GM11168 (cell line): ENCODE results near the gene SBNO2.

Experiments used
- in situ Hi-C: fragments of 300-500 bp; cut with MboI; formaldehyde crosslinking; loops from one replicate; pipeline ENCODE4 v1.12.0; 2022; ENCODE audit warnings: low sequenced_read_pairs; ENCODE audit not compliant: unreplicated experiment

The SBNO2 gene

GRCh38 chr19:1082928-1083816 is 90.9 kb downstream of the SBNO2 start:
- in situ Hi-C loops: no loop called here

GRCh38 chr19:1082165-1082927 is 91.7 kb downstream of the SBNO2 start:
- in situ Hi-C loops: no loop called here

DNA sequence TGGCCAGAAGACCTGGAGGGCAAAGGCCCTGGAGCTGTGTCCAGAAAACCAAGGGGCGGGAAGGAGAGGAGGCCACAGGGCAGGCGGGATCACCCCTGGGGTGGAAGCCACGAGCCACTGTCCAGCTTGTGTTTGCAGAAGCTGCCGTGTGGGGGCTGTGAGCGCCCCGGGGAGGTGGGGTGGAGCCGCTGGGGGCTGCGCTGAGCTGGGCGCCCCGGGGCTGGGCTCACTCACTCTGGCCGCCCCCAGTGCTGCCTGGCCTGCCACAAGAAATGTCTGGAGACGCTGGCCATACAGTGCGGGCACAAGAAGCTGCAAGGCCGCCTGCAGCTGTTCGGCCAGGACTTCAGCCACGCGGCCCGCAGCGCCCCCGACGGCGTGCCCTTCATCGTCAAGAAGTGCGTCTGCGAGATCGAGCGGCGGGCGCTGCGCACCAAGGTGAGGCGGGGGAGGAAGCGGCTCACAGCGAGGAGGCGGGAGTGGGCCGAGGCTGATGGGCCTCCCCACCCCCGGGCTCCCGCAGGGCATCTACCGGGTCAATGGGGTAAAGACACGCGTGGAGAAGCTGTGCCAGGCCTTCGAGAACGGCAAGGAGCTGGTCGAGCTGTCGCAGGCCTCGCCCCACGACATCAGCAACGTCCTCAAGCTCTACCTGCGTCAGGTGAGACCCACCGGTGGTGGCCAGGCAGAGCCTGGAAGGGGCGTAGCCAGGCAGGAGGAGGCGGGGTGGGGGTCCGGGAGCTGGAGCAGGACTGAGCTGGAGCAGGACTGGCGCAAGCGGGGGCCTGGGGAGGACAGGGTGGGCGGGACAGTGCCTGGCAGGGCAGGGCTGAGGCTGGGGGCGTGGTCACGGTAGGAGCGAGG is 92.5 kb downstream of the SBNO2 start:
- in situ Hi-C loops: no loop called here

DNA sequence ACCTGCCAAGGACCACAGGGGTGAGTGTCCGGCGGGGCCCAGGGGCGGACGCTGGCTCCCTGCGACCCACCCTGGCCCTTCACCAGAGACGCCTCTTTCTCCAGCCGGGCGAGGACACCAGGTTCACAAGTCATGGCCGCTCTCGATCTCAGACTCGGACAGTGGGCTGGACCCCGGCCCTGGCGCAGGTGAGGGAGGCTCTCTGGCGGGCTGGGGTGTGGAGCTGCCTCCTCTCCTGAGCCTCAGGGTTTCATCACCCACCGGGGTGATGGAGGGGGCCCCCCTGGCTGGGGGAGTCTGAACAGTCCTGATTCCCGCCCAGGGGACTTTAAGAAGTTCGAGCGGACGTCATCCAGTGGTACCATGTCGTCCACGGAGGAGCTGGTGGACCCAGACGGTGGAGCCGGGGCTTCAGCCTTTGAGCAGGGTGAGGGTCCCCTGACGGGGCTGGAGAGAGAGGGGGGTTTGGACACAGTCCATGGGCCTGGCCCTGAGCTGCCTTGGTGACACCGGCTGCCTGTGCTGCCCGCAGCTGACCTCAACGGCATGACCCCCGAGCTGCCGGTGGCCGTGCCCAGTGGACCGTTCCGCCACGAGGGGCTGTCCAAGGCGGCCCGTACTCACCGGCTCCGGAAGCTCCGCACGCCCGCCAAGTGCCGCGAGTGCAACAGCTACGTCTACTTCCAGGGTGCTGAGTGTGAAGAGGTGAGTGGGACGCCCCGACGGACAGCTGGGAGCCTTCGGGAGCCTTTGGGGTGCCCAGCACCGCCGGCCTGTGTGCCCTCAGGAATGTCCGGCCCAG is 93.5 kb downstream of the SBNO2 start:
- in situ Hi-C loops: no loop called here

- in situ Hi-C loops: no loop called here
These were observed 94.4 kb downstream of the SBNO2 start for GRCh38 chr19:1079566-1080111.

DNA sequence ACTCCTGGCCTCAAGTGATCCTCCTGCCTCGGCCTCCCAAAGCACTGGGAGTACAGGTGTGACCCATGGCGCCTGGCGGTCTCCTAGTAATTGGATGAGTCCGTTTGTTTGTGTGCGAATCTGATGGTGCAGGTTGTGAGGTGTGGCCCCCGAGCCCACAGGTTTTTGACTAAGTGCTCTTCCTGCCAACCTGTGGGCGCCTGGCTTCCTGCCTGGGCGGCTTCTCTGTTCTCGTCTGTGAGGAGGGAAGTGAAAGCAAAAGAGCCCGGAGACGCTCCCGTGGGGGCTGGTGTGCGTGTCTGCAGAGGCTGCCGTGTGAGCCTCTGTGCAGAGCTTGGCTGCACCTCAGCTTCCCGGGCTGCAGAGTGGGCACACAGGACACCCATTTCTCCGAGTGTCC is 97.1 kb downstream of the SBNO2 start:
- in situ Hi-C loops: no loop called here

GRCh38 chr19:1076046-1076386 is 98.1 kb downstream of the SBNO2 start:
- in situ Hi-C loops: no loop called here

GRCh38 chr19:1074544-1075283 is 99.4 kb downstream of the SBNO2 start:
- in situ Hi-C loops: no loop called here

DNA sequence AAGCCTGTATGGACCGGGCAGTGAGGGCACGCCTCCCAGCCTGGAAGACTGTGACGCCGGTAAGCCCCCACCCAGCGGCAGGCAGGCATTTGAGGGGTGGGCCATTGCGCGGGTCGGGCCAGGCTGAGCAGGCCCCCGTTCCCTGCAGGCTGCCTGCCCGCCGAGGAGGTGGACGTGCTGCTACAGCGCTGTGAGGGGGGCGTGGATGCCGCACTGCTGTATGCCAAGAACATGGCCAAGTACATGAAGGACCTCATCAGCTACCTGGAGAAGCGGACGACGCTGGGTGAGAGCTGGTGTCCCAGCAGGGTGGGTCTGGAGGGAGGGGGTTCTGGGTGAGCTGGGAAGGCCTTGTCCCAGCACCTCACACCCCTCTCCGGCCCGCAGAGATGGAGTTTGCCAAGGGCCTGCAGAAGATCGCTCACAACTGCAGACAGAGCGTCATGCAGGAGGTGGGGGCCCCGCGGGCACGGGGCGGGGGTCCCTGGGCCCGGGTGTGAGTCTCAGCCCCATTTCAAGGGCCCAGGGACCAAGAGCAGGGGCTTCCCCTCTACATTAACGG is 100.0 kb downstream of the SBNO2 start:
- in situ Hi-C loops: no loop called here

DNA sequence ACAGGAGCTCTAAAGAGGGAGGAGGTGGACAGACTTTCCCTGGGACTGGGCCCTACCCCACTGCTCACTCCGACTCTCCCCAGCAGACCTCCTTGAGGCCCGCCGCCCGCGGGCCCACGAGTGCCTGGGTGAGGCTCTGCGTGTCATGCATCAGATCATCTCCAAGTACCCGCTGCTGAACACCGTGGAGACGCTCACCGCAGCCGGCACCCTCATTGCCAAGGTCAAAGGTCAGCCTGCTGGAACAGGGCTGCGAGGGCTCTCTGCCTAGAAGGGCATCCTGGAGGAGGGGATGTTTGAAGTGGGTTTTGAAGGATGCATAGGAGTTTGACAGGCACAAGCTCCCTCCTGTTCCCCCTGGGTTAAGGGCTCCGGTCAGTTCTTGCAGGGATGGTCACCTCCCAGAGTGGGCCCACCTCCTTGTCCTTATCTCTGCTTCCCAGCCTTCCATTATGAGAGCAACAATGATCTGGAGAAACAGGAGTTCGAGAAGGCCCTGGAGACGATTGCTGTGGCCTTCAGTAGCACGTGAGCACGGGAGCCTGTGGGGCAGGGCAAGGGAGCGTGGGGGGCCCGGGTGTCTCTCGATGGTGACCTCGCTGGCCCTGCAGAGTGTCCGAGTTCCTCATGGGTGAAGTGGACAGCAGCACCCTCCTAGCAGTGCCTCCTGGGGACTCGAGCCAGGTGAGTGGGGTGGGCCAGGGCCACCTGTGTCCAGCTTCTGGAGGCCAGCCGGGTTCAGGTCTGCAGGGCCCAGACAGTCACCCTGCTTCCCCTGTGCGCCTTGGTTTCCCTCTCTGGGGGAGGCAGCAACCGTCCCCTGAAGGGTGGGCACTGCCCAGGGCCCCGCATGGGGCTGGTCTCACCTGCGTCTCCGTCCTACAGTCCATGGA is 100.8 kb downstream of the SBNO2 start:
- in situ Hi-C loops: no loop called here

- in situ Hi-C loops: no loop called here
These were observed 101.6 kb downstream of the SBNO2 start for GRCh38 chr19:1072371-1073015.

- in situ Hi-C loops: no loop called here
These were observed 102.9 kb downstream of the SBNO2 start for GRCh38 chr19:1070931-1071791.

DNA sequence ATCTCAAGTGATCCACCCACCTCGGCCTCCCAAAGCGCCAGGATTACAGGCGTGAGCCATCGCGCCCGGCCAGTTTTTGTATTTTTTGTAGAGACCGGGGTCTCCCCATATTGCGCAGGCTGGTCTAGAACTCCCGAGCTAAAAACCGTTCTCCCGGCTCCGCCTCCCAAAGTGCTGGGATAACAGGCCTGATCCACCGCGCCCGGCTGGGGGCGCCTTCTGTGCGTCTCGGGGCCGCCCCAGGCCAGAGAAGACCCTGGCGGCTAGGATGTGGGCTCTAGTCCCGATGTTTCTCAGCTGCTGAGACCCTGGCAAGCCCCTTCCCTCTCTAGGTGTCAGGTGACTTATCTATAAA is 103.5 kb downstream of the SBNO2 start:
- in situ Hi-C loops: no loop called here

- in situ Hi-C loops: no loop called here
These were observed 104.9 kb downstream of the SBNO2 start for GRCh38 chr19:1069009-1069779.
